Measurements from ENCODE around the gene MTX1.
"Not testable (repeated sequence)": the region's sequence is repeated elsewhere in the genome, so short reads cannot be mapped to it uniquely, and the experiment has no call there.

The MTX1 gene

GRCh38 chr1:155185783-155186066, 22.8 kb upstream of the MTX1 start:
- Histone ChIP-seq H3K9ac (ENCODE audit: low read length) (no peak overlapping the region), H3K4me3 (ENCODE audit: low read length) (peak overlapping the region; percentile 14), H3K27ac (ENCODE audit: low read length) (no peak overlapping the region), H3K27me3 (ENCODE audit: control insufficient read depth, insufficient read depth, low read length) (no peaks in the 10 kb centered on the region), H3K36me3 (ENCODE audit: control insufficient read depth, low read depth, low read length) (peaks cover 13% of the 10 kb centered on the region), H3K9me3 (ENCODE audit: control insufficient read depth, low read depth, low read length) (no peaks in the 10 kb centered on the region), H3K4me1 (ENCODE audit: control insufficient read depth, low read depth, low read length) (peaks cover 15% of the 10 kb centered on the region)

- no peak overlapping the region for H3K9ac ChIP-seq (ENCODE audit: low read length)
- H3K27ac ChIP-seq (ENCODE audit: low read length), result no peak overlapping the region
These were observed 22.3 kb upstream of the MTX1 start for GRCh38 chr1:155186067-155186793.

GRCh38 chr1:155186794-155187455, 21.6 kb upstream of the MTX1 start:
- no peaks in the 10 kb centered on the region for H3K27me3 ChIP-seq (ENCODE audit: control insufficient read depth, insufficient read depth, low read length)
- peaks cover 15% of the 10 kb centered on the region for H3K4me1 ChIP-seq (ENCODE audit: control insufficient read depth, low read depth, low read length)
- peaks cover 5% of the 10 kb centered on the region for H3K36me3 ChIP-seq (ENCODE audit: control insufficient read depth, low read depth, low read length)
- no peak overlapping the region for H3K27ac ChIP-seq (ENCODE audit: low read length)
- H3K9me3 ChIP-seq (ENCODE audit: control insufficient read depth, low read depth, low read length), result no peaks in the 10 kb centered on the region
- H3K4me3 ChIP-seq (ENCODE audit: low read length), result no peak overlapping the region
- no peak overlapping the region for H3K9ac ChIP-seq (ENCODE audit: low read length)

More at GRCh38 chr1:155186067-155186793, 22.3 kb upstream of the MTX1 start:
- peak overlapping the region; percentile 14 for H3K4me3 ChIP-seq (ENCODE audit: low read length)
- no peaks in the 10 kb centered on the region for H3K9me3 ChIP-seq (ENCODE audit: control insufficient read depth, low read depth, low read length)
- H3K4me1 ChIP-seq (ENCODE audit: control insufficient read depth, low read depth, low read length), result peaks cover 15% of the 10 kb centered on the region
- H3K27me3 ChIP-seq (ENCODE audit: control insufficient read depth, insufficient read depth, low read length), result no peaks in the 10 kb centered on the region
- peaks cover 12% of the 10 kb centered on the region for H3K36me3 ChIP-seq (ENCODE audit: control insufficient read depth, low read depth, low read length)

- Histone ChIP-seq H3K27me3 (ENCODE audit: control insufficient read depth, insufficient read depth, low read length) (no peaks in the 10 kb centered on the region), H3K9ac (ENCODE audit: low read length) (no peak overlapping the region), H3K27ac (ENCODE audit: low read length) (no peak overlapping the region), H3K9me3 (ENCODE audit: control insufficient read depth, low read depth, low read length) (no peaks in the 10 kb centered on the region), H3K4me3 (ENCODE audit: low read length) (no peak overlapping the region), H3K36me3 (ENCODE audit: control insufficient read depth, low read depth, low read length) (peaks cover 5% of the 10 kb centered on the region), H3K4me1 (ENCODE audit: control insufficient read depth, low read depth, low read length) (peaks cover 15% of the 10 kb centered on the region)
These were observed 21.0 kb upstream of the MTX1 start for GRCh38 chr1:155187456-155187891.

GRCh38 chr1:155188268-155188667, 20.2 kb upstream of the MTX1 start:
- Histone ChIP-seq H3K4me1 (ENCODE audit: control insufficient read depth, low read depth, low read length) (peaks cover 15% of the 10 kb centered on the region), H3K4me3 (ENCODE audit: low read length) (no peak overlapping the region), H3K9ac (ENCODE audit: low read length) (no peak overlapping the region), H3K9me3 (ENCODE audit: control insufficient read depth, low read depth, low read length) (no peaks in the 10 kb centered on the region), H3K27me3 (ENCODE audit: control insufficient read depth, insufficient read depth, low read length) (no peaks in the 10 kb centered on the region), H3K27ac (ENCODE audit: low read length) (no peak overlapping the region), H3K36me3 (ENCODE audit: control insufficient read depth, low read depth, low read length) (peaks cover 5% of the 10 kb centered on the region)

- not testable (repeated sequence) for H3K9ac ChIP-seq (ENCODE audit: low read length); H3K27me3 ChIP-seq (ENCODE audit: control insufficient read depth, insufficient read depth, low read length); H3K27ac ChIP-seq (ENCODE audit: low read length); H3K9me3 ChIP-seq (ENCODE audit: control insufficient read depth, low read depth, low read length); H3K36me3 ChIP-seq (ENCODE audit: control insufficient read depth, low read depth, low read length); H3K4me3 ChIP-seq (ENCODE audit: low read length)
- H3K4me1 ChIP-seq (ENCODE audit: control insufficient read depth, low read depth, low read length), result peaks cover 20% of the 10 kb centered on the region
These were observed 18.6 kb upstream of the MTX1 start for GRCh38 chr1:155189926-155190325.

- H3K4me1 ChIP-seq (ENCODE audit: control insufficient read depth, low read depth, low read length), result peaks cover 10% of the 10 kb centered on the region
- H3K27me3 ChIP-seq (ENCODE audit: control insufficient read depth, insufficient read depth, low read length), result no peaks in the 10 kb centered on the region
- H3K9ac ChIP-seq (ENCODE audit: low read length), result no peak overlapping the region
- no peaks in the 10 kb centered on the region for H3K9me3 ChIP-seq (ENCODE audit: control insufficient read depth, low read depth, low read length)
- H3K36me3 ChIP-seq (ENCODE audit: control insufficient read depth, low read depth, low read length), result peaks cover 6% of the 10 kb centered on the region
- H3K27ac ChIP-seq (ENCODE audit: low read length), result no peak overlapping the region
- H3K4me3 ChIP-seq (ENCODE audit: low read length), result no peak overlapping the region
These were observed 16.6 kb upstream of the MTX1 start for GRCh38 chr1:155191904-155192303.

GRCh38 chr1:155192346-155193274, 15.9 kb upstream of the MTX1 start:
- H3K9ac ChIP-seq (ENCODE audit: low read length), result peak overlapping the region; percentile 99
- no peaks in the 10 kb centered on the region for H3K27me3 ChIP-seq (ENCODE audit: control insufficient read depth, insufficient read depth, low read length)
- peaks cover 17% of the 10 kb centered on the region for H3K4me1 ChIP-seq (ENCODE audit: control insufficient read depth, low read depth, low read length)
- peak overlapping the region; percentile 99 for H3K4me3 ChIP-seq (ENCODE audit: low read length)
- no peaks in the 10 kb centered on the region for H3K9me3 ChIP-seq (ENCODE audit: control insufficient read depth, low read depth, low read length)
- H3K36me3 ChIP-seq (ENCODE audit: control insufficient read depth, low read depth, low read length), result peaks cover 13% of the 10 kb centered on the region
- peak overlapping the region; percentile 12 for H3K27ac ChIP-seq (ENCODE audit: low read length)

- Histone ChIP-seq H3K9me3 (ENCODE audit: control insufficient read depth, low read depth, low read length) (no peaks in the 10 kb centered on the region), H3K9ac (ENCODE audit: low read length) (peak overlapping the region; percentile 99), H3K36me3 (ENCODE audit: control insufficient read depth, low read depth, low read length) (peaks cover 21% of the 10 kb centered on the region), H3K4me1 (ENCODE audit: control insufficient read depth, low read depth, low read length) (peaks cover 17% of the 10 kb centered on the region), H3K27me3 (ENCODE audit: control insufficient read depth, insufficient read depth, low read length) (no peaks in the 10 kb centered on the region), H3K27ac (ENCODE audit: low read length) (peak overlapping the region; percentile 96), H3K4me3 (ENCODE audit: low read length) (peak overlapping the region; percentile 99)
These were observed 15.1 kb upstream of the MTX1 start for GRCh38 chr1:155193275-155193990.

GRCh38 chr1:155193991-155194240, 14.6 kb upstream of the MTX1 start:
- Histone ChIP-seq H3K4me1 (ENCODE audit: control insufficient read depth, low read depth, low read length) (peaks cover 17% of the 10 kb centered on the region), H3K36me3 (ENCODE audit: control insufficient read depth, low read depth, low read length) (peaks cover 26% of the 10 kb centered on the region), H3K4me3 (ENCODE audit: low read length) (peak overlapping the region; percentile 99), H3K27ac (ENCODE audit: low read length) (peak overlapping the region; percentile 96), H3K9ac (ENCODE audit: low read length) (peak overlapping the region; percentile 99)
- not testable (repeated sequence) for H3K27me3 ChIP-seq (ENCODE audit: control insufficient read depth, insufficient read depth, low read length); H3K9me3 ChIP-seq (ENCODE audit: control insufficient read depth, low read depth, low read length)
